ENCODE measurements around the gene SERPING1.

- TF ChIP-seq, protein P1, sequence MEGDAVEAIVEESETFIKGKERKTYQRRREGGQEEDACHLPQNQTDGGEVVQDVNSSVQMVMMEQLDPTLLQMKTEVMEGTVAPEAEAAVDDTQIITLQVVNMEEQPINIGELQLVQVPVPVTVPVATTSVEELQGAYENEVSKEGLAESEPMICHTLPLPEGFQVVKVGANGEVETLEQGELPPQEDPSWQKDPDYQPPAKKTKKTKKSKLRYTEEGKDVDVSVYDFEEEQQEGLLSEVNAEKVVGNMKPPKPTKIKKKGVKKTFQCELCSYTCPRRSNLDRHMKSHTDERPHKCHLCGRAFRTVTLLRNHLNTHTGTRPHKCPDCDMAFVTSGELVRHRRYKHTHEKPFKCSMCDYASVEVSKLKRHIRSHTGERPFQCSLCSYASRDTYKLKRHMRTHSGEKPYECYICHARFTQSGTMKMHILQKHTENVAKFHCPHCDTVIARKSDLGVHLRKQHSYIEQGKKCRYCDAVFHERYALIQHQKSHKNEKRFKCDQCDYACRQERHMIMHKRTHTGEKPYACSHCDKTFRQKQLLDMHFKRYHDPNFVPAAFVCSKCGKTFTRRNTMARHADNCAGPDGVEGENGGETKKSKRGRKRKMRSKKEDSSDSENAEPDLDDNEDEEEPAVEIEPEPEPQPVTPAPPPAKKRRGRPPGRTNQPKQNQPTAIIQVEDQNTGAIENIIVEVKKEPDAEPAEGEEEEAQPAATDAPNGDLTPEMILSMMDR (IDR thresholded peaks at IDR 0.05), result no peak
- TF ChIP-seq POLR2A (IDR thresholded peaks at IDR 0.05), result no peak
Measured at GRCh38 chr11:57571606-57572005, 25.9 kb upstream of the SERPING1 start.

All from breast epithelium (tissue), 3 donors.